ENCODE measurements around the gene CGNL1. TPM values are rescaled to one million over a fixed set of nuclear protein-coding genes. Genes with fewer than 3 reads are reported as not detected.

The CGNL1 gene
- total RNA-seq, 1 donor from 2014 or later: 3.0 TPM

DNA sequence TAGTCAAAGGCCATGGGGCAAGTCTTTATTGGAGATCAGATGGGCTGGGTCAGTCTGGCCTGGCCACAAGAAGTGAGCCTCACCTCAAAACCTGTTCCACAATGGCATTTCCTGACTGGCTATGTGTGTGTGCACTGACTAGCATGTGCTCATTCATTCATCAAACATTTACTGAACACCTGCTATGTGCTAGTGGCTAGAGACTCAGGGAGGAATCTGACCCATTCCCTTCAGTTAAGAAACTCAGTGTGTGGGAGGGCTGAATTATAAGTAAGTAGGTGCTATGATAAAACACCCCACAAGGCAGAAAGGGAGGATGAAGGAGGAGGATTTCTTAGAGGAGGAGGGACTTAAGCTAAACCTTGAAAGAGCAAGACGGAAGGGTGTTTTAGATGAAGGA lies 5.4 kb upstream of the CGNL1 start:
- no peak overlapping the region for H3K4me3 Mint-ChIP-seq
- Histone ChIP-seq H3K27me3 (peaks cover 7% of the 10 kb centered on the region), H3K4me2 (no peak overlapping the region), H3K4me3 (no peak overlapping the region), H3K9me3 (ENCODE audit: low read depth) (no peaks in the 10 kb centered on the region), H3K4me1 (no peaks in the 10 kb centered on the region), H3K36me3 (no peaks in the 10 kb centered on the region), H3F3A (ENCODE audit: low read depth) (peaks cover 4% of the 10 kb centered on the region), H2AFZ (replicated peaks) (no peak overlapping the region), H3K27ac (no peak overlapping the region), H3K9ac (no peak overlapping the region), H4K20me1 (ENCODE audit: low read depth) (no peaks in the 10 kb centered on the region), H3K79me2 (ENCODE audit: low read depth) (no peaks in the 10 kb centered on the region)
- H3K27me3 Mint-ChIP-seq (ENCODE audit: insufficient read depth, low read depth): peaks cover 15% of the 10 kb centered on the region
- H3K4me1 Mint-ChIP-seq: no peaks in the 10 kb centered on the region
- TF ChIP-seq CTCF (IDR thresholded peaks at IDR 0.05): no peak
- TF ChIP-seq EZH2phosphoT487 (IDR thresholded peaks at IDR 0.05): no peak
- TF ChIP-seq EZH2 (IDR thresholded peaks at IDR 0.05): no peak
- H3K27ac Mint-ChIP-seq: no peak overlapping the region
- no peaks in the 10 kb centered on the region for H3K9me3 Mint-ChIP-seq
- no peak for DNase-seq (ENCODE audit: low spot score)
- no peaks in the 10 kb centered on the region for H3K36me3 Mint-ChIP-seq

GRCh38 chr15:57373251-57373881 lies 2.9 kb upstream of the CGNL1 start:
- no peaks in the 10 kb centered on the region for H3K9me3 Mint-ChIP-seq
- Histone ChIP-seq H3K9ac (no peak overlapping the region), H3K36me3 (no peaks in the 10 kb centered on the region), H2AFZ (replicated peaks) (no peak overlapping the region), H3K4me2 (no peak overlapping the region), H3K4me3 (no peak overlapping the region), H3K9me3 (ENCODE audit: low read depth) (no peaks in the 10 kb centered on the region), H3K79me2 (ENCODE audit: low read depth) (no peaks in the 10 kb centered on the region), H3F3A (ENCODE audit: low read depth) (peaks cover 16% of the 10 kb centered on the region), H3K27ac (no peak overlapping the region), H3K4me1 (peaks cover 8% of the 10 kb centered on the region), H4K20me1 (ENCODE audit: low read depth) (no peaks in the 10 kb centered on the region), H3K27me3 (peaks cover 24% of the 10 kb centered on the region)
- no peak overlapping the region for H3K4me3 Mint-ChIP-seq
- peaks cover 22% of the 10 kb centered on the region for H3K27me3 Mint-ChIP-seq (ENCODE audit: insufficient read depth, low read depth)
- no peak overlapping the region for H3K27ac Mint-ChIP-seq
- DNase-seq (ENCODE audit: low spot score): no peak
- no peaks in the 10 kb centered on the region for H3K36me3 Mint-ChIP-seq
- peaks cover 9% of the 10 kb centered on the region for H3K4me1 Mint-ChIP-seq
- TF ChIP-seq EZH2 (IDR thresholded peaks at IDR 0.05): no peak
- no peak for TF ChIP-seq EZH2phosphoT487 (IDR thresholded peaks at IDR 0.05)
- no peak for TF ChIP-seq CTCF (IDR thresholded peaks at IDR 0.05)

GRCh38 chr15:57373882-57374276 lies 2.4 kb upstream of the CGNL1 start:
- Mint-ChIP-seq H3K36me3 (no peaks in the 10 kb centered on the region), H3K4me1 (peaks cover 11% of the 10 kb centered on the region), H3K27ac (no peak overlapping the region), H3K4me3 (no peak overlapping the region), H3K27me3 (ENCODE audit: insufficient read depth, low read depth) (peaks cover 22% of the 10 kb centered on the region), H3K9me3 (no peaks in the 10 kb centered on the region)
- H3K9me3 ChIP-seq (ENCODE audit: low read depth): no peaks in the 10 kb centered on the region
- TF ChIP-seq EZH2phosphoT487 (IDR thresholded peaks at IDR 0.05) (no peak), EZH2 (IDR thresholded peaks at IDR 0.05) (no peak), CTCF (IDR thresholded peaks at IDR 0.05) (no peak)
- H3K36me3 ChIP-seq: no peaks in the 10 kb centered on the region
- H4K20me1 ChIP-seq (ENCODE audit: low read depth): no peaks in the 10 kb centered on the region
- no peaks in the 10 kb centered on the region for H3K79me2 ChIP-seq (ENCODE audit: low read depth)
- peaks cover 24% of the 10 kb centered on the region for H3K27me3 ChIP-seq
- H3K4me2 ChIP-seq: no peak overlapping the region
- no peak for DNase-seq (ENCODE audit: low spot score)
- H3K4me3 ChIP-seq: no peak overlapping the region
- peaks cover 8% of the 10 kb centered on the region for H3K4me1 ChIP-seq
- no peak overlapping the region for H3K27ac ChIP-seq
- no peak overlapping the region for H3K9ac ChIP-seq
- H3F3A ChIP-seq (ENCODE audit: low read depth): peaks cover 16% of the 10 kb centered on the region
- no peak overlapping the region for H2AFZ ChIP-seq (replicated peaks)
